Measurements from ENCODE around the gene GM2A.

Gene GM2A

DNA sequence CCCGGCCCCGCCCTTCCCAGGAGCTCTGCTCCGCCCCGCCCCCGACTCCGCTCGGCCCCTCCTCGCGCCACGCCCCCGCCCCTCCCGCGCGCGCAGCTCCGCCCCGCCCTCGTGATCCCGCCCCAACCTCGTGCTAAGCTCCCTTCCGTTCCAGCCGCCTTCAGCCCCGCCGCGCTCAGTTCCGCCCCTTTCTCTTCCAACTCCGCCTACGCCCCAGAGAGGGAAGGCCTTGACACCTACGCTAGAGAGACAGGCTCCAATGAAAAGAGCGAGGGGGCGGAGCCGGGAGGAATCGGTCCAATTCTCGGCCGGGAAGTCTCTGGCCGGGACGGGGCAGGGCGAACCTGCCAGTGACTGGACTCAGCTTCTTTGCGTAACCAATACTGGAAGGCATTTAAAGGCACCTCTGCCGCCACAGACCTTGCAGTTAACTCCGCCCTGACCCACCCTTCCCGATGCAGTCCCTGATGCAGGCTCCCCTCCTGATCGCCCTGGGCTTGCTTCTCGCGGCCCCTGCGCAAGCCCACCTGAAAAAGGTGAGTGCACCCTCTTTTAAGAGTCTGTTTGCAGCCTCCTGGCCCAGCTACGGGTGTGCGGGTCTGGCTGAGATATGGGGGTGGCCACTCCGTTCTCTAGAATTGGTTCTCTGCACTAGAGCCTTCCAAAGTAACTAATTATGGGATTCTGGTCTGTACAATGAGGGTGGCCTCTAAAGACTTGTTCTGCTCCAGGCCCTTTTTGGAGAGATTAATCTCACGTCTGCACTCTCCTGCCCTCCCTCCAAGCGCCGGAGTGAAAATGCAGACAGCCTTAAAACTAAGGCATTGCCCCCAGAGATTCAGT lies at the start of gene GM2A:
Gene GM2A, plus strand, starts transcription at position 424 of the 843 bp plus-strand sequence. Its CDS starts 32 bp downstream, at position 456.
- ATAC-seq, result peak; percentile 88 to 94

DNA sequence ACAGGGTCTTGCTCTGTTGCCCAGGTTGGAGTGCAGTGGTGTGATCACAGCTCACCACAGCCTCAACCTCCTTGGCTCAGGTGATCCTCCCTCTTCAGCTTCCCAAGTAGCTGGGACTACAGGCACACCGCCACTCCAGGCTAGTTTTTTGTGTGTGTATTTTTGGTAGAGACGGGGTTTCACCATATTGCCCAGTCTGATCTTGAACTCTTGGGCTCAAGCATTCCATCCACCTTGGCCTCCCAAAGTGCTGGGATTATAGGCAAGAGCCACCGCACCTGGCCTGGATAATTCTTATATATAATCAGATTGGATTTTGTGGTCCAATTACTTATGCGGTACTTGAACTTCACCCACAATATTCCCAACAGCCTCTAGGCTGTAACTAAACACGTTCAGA lies 48.9 kb upstream of the GM2A start:
- ATAC-seq, result no peak

DNA sequence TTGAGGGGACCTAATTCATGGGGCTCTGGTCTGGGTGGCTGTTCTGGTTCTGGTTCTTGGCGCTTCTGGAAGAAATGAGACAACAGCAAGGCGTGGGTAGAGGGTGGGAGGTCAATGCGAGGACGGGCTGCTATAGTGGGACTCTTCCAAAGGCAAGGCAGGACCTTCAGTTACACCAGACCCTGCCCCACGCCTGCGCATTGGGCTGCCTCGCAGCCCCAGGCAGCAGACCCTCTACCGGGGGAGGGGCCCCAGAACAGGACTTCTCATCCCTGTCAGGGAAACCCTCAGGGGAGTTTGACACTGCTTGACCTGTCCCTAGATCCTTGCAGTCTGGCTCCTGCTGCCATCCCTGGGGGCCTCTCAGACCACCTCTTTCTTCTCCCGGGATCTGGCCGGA lies 47.6 kb upstream of the GM2A start:
- ATAC-seq, result no peak

DNA sequence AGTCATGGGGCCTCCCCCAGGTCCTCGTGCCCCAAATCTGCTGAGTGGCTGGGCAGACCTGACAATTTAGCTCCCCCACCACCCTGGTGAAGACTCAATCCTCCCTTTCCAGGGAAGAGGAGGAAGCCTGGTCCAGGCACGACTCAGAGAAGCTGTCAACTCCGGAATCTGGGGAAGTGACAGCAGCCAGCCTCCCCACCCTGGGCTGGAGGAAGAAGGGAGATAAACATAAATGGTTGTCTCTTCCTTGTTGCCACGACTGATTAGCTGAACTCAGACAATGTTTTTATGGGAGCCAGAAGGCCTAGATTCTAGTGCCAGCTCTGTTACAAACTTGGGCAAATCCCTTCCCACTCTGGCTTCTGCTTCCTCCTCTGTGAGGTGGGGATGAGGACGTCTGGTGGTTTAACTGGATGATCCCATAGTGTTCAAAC lies 44.5 kb upstream of the GM2A start:
- no peak for ATAC-seq

DNA sequence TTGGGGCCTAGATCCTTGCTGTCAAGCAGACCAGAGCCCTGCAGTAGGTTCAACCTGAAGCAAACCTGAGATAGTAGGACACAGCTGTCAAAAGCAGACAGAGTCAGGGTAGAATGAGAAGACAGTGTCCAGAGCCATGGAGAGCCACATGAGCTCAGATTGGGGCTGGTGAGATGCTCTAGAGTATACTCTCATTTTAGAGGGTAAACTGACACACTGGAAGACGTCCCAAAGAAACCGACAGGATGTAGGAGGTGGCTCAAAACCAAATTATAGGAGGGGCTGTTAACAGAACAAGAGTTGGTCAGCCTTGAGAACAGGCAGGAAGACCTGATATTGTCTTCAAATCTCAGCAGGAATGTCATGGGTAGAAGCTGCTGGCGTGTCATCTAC lies 40.6 kb upstream of the GM2A start:
- ATAC-seq, result peak in 1 of 2 donors; percentile 2

DNA sequence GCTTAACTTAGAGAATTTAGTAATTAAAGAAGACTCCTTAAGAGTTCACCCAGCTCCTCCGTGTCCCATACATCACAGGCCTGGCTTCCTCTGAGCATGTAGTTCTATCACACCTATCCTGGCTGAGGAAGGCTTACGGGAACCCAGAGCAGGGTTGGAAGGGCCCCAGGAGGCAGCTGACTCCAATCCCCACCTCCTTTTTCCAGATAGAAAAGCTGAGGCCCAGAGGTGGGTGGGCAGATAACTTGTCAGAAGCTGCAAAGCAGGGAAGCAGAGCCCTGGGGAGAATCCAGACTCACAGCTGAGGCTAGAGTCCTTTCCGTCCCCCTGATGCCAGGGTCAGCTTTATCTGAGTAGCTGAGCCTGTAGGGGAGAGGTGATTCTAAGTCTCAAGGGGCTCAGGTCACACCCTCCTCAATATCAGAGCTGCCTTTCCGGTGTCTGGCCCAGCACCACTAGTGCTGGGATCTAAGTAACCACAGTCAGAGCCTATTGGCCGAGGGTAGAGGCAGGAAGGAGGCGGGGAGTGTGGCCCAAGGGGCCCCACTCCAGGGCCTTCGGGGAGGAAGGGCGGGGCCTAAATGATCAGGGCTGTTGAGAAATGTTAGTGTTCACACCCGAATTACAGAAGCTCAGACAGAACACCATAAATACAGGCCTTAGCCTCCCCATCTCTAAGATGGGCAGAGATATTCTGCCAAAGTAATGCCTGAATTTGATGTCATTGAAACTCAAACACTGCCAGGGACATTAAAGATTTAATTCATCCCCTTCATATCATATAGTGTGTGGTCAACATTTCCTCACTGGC lies 39.0 kb upstream of the GM2A start:
- peak; percentile 89 to 91 for ATAC-seq

DNA sequence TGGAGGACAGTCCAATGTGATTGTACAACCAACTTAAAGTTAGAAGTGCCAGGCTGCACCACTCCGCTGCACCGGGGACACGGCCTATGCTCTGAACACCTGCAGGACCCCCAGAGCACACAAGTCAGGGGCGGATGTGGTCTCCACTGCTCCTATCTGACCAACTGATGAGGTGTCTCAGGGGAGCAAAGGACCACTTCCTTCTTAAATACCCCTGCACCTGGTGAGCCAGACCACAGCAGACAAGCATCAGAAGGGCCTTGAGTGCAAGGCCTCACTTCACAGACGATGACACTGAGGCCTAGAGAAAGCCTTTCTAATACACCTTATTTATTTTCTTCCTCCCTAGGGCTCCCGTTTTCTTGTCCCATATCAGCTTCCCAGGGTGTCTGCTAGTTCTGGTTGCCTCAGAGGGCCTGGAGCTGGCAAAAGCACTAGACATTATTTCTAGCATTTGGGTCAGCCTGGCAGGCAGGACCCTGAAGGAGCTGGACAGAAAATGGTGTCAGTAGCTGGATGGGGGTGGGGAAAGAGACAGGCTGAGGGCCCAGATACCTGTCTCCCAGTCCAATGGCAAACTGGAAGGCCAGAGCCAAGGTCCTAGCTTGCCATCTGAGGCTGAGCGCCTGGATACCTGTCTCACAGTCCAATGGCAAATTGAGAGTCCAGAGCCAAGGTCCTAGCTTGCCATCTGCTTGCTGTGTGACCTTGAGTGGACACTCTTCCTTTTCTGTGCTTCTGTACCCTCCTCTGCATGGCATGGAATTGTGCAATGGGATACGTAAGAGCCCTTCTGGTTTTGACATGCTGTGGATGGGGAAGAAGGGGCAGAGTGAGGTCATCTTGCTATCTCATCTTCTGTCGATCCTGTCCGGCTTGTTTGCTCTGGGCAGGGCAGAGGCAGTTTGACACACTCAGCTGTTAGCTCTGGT lies 38.1 kb upstream of the GM2A start:
- peak; percentile 19 to 30 for ATAC-seq

DNA sequence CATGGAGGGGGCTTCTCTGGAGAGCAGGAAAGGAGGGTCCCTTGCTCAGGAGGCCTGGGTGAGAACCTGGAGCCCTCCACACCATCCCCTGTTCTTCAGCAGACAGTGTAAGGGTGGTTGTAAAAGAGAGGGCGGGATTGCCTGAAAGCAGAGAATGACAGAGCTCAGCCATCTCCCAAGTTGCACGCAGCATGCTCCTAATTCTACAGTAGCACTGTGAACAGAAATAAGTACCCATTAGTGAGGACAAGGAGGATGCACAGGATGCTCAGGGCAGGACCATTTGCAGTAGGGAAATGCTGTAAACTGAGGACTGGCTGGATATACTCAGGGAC lies 37.5 kb upstream of the GM2A start:
- ATAC-seq, result no peak

DNA sequence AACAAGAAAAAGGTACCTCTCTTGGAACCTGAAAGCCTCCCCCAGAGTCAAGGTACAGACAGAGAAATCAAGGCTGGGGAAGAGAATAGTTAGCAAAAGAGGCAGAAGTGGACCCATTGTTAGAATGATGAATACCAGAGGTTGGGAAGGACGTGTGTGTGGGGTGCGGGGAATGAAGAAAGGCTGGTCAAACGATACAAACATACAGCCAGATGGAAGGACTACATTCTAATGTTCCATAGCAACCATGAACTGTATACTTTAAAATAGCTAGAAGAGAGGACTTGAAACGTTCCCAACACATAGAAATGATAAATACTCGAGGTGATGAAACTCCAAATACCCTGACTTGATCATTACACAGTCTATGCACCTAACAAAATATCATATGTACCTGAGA lies 36.2 kb upstream of the GM2A start:
- no peak for ATAC-seq

DNA sequence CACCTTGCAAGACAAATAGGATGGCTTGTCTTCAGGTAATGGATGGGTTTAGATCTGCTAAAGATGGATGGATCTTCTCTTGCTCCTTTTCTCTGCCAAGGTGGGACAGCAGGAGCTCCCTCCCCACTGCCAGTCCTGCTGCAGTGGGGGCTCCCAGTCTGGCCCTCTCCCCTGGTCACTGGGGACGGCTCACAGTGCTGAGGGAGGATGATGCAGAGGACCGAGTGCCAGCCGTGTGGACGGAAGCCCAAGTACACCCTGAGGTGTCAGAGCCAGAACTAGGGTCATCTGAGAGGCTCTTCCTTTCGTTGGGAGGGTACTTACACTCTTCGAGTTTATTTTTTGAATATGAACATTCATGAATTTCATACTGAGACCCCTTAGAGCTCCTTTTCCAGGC lies 34.8 kb upstream of the GM2A start:
- ATAC-seq, result no peak

DNA sequence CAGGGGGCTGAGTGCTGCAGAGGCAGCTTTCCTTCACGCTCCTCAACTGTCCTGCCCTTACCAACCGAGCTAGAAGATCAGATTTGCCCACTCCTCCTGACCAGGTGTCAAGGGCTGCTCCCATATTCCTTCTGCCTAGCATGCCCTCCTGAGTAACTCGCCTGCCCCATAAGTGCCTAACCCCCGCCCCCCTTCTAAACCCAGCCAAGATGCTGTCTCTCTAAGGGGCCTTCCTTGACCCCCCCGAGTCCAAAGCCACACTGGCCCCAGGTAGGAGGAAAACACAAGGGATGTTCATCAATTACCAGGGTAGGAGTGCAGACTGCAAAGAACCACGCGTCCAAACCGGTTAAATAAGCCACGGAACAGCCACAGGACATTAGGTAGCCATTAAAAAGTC lies 33.8 kb upstream of the GM2A start:
- no peak for ATAC-seq

DNA sequence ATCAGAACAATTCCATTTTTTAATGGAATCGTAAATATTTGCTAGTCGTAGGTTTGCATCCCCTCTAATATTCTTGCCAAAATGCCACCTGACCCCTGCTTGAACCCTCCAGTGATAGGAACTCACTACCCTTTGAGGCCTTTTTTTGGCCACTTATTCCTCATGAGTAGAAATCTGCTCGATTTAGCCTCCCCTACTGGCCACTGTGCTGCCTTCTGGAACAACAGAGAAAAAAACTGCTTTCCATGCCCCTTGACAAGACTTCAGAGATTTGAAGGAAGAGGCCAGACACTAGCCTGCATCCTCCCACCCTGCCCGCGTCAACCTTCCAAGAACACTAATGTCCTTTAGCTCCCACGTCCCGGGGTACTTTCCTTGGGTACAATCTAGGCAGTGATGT lies 33.2 kb upstream of the GM2A start:
- no peak for ATAC-seq

DNA sequence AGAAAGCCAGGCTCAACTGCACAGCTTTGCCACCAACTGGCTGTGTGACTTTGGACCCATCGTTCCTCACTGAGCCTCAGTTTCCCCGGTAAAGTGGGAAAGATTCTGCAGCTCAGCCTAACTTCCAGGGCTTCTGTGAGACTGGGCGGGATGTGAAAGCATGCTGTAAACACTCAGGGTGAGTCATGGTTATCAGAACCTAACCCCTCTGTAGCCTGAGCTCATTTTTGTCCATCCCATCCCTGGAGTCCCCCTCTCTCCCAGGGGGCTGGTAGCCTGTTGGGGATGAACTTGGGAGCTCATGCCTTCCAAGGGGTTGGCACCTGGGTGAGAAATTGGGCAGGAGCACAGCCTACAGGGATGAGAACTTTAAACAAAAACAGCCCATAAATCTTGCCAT lies 31.4 kb upstream of the GM2A start:
- peak; percentile 30 to 36 for ATAC-seq

DNA sequence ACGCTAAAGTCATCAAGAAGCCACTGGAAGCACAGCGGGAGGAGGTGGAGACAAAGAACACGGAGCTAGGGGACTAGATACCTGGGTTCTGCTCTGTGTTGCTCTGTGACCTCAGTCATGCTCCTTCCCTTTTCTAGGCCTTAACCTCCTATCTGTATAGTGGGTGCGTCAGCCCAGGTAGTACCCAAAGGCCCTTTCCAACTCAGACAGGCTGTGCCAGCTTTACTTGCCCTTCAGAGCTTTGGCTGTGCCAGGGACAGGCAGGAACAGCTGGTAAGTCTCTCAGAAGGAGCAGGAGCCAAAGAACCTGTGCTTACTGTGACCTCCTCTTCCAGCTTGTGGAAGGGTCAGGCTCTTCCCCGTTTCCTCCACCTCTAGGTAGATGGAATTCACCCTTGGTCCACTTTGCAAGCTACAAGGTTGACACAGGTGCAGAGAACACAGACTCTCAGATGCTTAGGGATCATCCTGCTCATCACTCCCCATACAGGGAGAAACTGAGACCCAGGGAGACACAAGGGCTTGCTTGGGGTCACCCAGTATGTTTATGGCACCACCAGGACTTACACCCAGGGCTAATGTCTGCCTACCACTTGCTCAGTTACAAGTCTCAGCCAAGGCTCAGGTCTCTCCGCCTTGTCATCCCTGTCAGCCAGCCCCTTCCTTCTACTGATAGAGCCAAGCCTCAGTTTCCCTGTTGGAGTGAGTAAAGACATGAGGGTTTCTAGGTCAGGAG lies 30.8 kb upstream of the GM2A start:
- ATAC-seq, result peak in 1 of 2 donors; percentile 31

DNA sequence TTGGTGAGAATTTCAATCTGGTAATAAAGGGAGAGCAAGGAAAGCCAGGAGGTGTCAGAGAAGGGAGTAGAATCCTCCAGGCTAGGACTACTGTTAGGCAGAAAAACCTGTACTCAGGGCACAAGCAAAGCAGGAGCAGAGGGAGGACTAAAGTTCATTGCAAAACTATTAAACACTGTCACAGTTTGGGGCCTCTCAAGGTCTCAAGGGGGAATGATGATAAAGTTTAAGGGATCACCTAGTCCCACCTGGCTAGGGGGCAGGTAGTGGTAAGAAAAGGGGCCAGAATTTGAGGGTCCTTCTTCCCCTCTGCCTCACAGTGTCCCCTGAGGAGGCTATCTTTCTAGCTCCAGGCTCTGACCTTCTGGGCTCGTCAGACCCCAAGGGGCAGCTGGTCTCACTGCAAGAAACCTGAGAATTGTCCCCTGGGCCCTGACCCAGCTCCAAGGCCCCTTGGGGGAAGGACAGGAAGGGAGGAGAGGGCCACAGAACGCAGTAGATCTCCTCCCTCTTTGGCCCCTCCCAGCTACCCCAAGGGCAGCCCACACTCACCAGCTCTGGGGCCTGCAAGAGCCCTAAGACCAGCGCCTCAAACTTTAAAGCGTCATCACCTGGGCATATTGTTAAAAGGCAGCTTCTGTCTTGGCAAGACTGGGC lies 30.1 kb upstream of the GM2A start:
- ATAC-seq, result peak; percentile 65 to 67

DNA sequence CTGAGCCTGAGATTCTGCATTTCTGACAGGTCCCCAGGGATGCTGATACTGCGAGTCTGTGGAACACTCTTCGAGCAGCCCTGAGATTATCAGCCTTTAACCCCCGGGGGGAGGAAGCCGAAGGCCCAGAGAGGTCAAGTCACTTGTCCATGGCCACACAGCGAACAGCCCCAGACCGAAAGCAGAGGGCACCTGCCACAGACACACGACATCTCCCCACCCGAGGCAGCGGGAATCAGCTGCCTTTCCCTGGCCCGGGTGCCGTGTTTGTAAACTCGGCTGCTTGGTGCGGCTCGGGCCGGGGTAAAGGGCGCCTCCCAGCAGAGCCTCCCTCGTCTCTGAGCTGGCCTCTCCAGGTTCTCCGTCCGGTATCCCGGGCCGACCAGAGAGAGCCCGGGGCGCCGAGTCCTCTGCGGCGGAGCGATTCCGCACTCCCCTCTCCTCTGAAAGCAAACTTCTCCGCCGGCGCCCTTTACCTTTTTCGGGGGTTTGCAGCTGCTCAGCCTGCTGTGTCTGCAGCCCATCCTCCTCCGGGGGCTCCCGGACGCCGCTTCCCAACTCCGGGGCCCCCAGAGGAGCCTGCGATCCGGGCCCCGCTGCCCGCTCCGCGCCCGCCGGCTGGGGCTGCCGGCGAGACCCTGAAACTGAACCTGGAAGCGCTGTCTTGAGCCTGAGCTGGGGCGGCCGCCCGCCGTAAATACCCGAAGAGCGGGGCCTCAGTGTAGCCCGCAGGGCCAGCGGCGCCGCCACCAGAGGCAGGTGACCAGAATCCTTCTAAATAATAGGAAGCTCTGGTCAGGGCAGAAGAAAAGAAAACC lies 29.3 kb upstream of the GM2A start, which contains the start of gene CCDC69:
Gene CCDC69, minus strand, starts transcription at position 646 of the 818 bp plus-strand sequence. Its CDS starts 122 bp downstream, at position 524.
- peak; percentile 80 for ATAC-seq

DNA sequence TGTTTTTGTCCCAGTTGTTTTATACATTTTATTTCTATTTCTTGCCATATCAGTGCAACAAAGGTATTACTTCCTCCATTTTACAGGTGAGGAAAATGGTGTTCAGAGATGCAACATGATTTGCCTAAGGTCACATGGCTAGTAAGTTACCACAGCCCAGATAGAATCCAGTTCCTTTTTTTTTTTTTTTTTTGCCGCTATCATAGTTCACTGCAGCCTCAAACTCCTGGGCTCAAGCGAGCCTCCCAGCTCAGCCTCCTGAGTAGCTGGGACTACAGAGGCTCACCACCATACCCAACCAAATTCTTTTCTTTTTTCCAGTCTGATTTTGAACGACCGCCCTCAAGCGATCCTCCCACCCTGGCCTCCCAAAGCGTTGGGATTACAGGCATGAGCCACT lies 28.6 kb upstream of the GM2A start:
- ATAC-seq, result no peak

DNA sequence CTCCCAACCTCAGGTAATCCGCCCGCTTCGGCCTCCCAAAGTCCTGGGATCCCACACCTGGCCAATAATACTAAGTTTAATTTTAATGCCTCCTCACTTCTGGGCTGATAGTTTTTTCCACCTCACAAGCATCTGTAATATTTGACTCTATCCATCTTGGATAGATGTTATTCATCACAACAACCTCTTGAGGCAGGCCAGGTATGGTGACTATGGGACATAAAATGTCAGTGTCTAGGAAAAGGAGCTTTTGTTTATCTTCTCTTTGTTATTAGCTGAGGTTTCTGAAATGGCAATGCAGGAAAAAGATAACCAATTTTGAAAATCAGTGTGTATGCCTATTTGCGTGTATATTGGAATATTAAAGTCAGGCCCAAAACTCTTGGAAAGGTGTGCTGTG lies 27.9 kb upstream of the GM2A start:
- ATAC-seq, result no peak

DNA sequence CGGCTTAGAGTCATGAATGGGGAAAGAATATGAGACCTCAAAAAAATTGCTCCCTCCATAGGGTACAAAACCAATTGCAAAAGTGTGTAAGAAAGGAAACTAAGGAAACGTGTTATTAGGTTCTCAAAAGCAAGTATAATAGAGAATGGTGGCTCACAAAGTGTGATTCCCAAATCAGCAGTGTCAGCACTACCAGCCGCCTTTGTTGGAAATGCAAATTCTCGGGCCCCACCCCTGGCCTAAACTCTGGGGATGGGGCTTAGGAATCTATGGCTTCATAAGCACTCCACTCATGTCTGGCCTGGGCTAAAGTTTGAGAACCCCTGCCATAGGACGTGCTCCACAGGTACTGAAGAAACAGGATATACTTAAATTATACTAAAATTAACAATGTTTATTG lies 27.5 kb upstream of the GM2A start:
- no peak for ATAC-seq

DNA sequence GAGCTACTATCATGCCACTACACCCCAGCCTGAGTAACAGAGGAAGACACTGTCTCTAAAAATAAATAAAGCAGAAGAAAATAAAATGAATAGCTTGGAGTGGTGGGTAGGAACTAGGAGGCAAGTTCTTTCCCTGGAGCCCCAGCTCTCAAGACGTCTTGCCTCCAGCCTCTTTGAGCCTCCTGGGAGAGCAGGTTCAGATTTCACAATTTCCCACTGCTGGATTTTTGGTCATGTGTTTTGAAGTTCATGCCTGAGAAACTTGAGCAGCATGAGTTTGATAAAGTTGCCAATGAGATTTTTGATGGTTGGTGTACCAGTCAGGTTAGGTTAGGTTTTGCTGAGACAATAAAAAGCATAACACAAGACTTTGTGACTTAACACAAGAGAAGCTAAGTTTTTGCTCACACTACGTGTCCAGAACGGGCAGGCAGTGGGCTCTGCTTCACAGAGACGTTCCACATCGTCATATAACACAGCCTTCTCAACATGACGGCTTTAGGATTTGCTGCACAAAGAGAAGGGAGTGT lies 25.0 kb upstream of the GM2A start:
- ATAC-seq, result no peak
